HG03159 (cell line): ENCODE results near the gene ANXA2.
"Not testable (repeated sequence)": the region's sequence is repeated elsewhere in the genome, so short reads cannot be mapped to it uniquely, and the experiment has no call there.

Experiments used
- ATAC-seq: cut with Tn5 transposase; IDR thresholded peaks from one replicate; pipeline ENCODE4 v1.9.1; 2021; ENCODE audit warnings: mild to moderate bottlenecking, moderate library complexity; ENCODE audit not compliant: unreplicated experiment

The ANXA2 gene

GRCh38 chr15:60411774-60412425, 14.1 kb upstream of the ANXA2 start:
- no peak for ATAC-seq

GRCh38 chr15:60410350-60410749, 12.6 kb upstream of the ANXA2 start:
- not testable (repeated sequence) for ATAC-seq

DNA sequence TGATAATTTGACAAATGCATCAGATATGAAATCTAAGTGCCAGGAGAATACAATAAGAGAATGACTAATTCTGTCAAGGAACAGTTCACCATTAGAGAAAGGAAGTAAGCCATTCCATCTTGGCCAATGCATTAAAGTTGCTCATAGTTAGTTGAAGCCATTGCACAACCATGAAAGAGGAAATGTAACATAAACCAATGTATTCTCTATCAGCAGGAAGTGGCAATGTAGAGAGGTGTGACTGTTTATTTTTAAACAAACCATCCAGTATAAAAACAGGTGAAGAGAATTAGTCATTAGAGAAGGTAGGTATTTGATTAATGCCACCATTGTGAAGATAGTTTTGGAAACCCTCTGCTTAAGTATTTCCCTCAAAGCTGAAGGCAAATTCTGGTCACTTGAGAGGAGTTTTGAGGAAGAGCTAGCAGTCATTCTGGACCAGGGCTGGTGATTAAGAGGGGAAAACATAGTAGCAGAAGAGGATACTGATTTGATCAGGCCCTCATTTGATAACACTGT, 10.7 kb upstream of the ANXA2 start:
- ATAC-seq = peak; percentile 60

- no peak for ATAC-seq
Measured at GRCh38 chr15:60407415-60407805, 9.6 kb upstream of the ANXA2 start.

DNA sequence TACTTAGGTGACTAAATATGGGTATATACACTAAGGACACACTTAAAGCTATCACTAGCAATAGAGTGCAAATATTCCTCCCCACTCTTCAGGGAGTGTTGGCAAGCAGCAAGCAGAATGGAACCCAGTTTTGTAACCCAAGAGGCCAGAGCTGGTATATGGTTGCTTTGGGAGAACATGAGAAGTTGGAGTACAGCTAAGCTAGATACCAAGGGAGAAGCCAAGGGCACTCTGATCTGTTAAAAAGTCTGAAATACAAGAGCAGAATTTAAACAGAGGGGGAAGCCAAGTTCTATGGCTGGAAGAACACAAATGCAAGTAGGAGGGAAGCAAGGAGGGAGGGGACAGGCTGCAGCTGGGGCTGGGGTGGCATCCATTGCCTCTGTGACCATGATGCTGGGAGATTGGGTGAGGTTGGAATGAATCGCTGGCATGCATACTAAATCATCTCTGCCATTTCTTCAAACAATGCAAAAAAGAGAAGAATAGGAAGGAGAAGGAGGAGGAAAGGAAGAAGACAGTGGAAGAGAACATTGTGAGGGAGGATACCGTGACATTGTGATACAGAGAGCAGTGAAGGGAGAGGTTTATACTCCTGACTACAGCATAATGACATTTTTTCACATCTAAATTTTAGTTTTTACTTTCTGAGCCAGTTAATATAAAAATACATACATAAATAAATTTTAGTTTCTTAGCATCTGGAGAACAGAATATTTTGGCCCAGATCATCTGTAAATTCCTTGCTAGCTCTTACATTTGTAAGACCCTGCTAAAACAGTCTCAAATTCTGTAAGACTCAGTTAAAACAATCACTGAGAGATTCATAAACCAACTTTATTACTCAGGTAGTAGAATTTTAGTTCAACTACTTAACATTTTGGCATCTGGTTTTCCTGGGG, 9.0 kb upstream of the ANXA2 start:
- no peak for ATAC-seq

DNA sequence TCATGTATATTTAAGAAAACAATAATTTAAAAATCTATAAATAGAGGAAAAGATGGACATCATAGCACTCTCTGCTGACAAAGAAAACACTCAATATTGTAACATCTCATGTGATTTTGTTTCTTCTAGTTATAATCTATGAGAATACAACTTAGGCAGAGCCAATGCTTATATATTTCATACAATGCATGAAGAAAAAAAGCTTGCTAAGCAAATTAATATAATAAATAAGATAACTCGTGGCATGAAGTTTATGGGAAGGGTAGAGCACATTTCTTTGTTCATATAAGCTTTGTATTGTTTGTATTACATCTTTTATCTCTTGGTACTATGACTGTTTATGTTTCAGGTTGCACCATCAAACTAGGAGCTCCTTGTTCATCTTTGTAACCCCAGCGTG, 7.6 kb upstream of the ANXA2 start:
- ATAC-seq = no peak

GRCh38 chr15:60404351-60404750, 6.6 kb upstream of the ANXA2 start:
- ATAC-seq = not testable (repeated sequence)

DNA sequence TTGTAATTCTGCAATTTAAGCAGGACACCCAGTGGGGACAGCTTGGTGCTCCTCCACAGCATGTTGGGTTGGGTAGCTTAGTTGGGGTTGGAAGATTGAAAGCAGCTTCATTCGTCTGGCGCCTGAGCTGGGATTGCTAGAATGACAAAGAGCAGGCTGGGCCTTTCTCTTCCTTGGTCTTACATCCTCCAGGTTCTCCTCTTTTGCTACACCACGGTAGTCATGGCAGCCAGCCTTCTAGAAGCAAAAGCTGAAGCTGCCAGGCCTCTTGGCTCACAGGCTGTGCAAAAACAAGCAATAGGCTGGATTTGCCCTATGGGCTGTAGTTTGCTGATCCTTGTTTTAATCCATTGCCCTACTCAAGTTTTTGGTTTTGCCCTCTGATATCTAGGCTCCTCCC, 3.2 kb upstream of the ANXA2 start:
- ATAC-seq = no peak

DNA sequence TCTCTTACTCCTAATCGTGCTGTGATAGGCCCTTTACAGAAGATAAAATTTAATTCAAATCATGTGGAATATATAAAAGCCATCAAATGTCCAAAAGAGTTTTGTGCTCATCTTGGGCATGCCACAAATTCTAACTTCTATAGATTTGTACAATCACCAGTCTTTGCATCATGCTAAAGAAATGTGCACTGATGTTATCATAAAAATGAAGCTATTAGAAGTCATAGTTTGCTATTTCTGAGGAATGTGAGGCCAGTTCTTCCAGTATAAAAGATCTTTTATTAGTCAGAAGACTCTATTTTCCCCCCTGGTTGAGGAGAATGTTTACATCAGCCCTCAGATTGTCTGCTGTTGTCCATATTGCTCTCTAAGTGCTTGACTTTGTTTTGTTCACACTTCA, 2.1 kb upstream of the ANXA2 start:
- no peak for ATAC-seq

- no peak for ATAC-seq
Measured at GRCh38 chr15:60399246-60399915, 1.6 kb upstream of the ANXA2 start.

DNA sequence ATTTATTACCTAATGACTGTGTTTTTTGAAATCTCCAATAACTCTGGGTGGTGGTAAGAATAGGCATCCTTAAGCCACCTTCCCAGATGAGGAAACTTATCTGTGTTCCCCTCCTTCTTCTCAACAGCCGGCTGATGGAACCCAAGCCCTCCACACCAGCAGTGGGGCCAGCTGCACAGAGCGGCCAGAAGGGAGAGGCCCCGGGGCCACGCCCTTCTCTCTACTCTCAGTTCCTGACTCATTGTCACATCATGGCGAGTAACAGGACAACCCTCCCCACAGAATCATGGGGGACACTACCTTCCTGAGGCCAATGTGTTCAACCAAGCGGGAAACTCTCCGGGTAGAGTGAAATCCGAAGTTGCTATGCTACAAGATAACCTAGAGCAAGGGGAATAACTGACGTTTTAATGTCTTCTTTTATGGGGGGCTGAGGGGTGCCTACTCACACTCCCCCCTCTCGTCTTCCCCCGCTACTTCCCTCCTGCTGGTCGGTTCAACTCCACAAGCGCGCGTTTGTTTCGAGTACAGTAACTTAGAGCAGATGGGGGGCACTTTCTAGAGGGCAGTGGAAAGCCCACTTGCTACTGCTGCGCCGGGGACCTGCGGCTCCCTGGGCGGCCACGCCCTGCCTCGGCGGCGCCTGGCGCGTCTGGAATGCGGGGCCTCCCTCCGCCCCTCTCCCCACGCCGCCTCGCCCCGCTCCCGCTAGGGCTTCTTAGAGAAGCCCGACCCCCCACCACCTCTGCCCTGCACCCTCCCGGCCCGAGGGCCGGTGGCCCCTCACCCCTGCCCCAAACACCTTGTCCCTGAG, 621 bp downstream of the ANXA2 start:
- ATAC-seq = peak; percentile 77

DNA sequence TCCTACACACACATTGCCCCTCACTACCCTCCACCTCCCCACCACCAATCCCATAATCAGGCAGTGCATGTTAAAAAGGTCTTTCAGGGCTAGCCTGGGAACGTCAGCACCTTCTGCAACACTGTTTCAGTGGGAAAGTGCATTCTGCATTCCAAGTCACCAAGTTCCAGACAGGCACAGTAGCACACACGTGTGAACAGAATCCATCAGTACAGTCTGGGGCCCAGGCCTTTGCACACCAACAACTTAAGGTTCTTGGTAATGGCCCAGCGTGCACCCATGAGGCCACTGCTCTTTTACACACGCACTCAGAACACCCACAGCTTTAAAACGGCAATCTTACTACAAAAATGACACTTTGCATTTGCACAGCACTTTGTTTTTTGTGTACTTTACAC, 1.2 kb downstream of the ANXA2 start:
- ATAC-seq = no peak

DNA sequence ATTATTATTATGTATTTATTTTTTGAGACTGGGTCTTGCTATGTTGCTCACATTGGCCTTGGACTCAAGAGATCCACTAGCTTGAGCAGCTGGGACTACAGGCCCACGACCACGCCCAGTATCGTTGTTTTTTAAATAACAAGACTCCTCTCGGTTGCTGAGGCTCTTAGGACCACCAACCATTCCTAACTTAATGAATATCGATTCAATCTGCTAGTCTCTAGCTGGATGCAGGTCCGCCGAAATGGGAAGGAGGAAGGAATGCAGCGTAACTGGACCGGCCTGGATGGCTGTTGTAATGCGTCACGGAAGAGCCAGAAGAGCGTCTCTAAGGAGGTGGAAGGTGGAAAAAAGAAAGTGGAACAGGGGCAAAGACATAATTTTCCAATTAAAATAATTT, 1.7 kb downstream of the ANXA2 start:
- ATAC-seq = no peak

DNA sequence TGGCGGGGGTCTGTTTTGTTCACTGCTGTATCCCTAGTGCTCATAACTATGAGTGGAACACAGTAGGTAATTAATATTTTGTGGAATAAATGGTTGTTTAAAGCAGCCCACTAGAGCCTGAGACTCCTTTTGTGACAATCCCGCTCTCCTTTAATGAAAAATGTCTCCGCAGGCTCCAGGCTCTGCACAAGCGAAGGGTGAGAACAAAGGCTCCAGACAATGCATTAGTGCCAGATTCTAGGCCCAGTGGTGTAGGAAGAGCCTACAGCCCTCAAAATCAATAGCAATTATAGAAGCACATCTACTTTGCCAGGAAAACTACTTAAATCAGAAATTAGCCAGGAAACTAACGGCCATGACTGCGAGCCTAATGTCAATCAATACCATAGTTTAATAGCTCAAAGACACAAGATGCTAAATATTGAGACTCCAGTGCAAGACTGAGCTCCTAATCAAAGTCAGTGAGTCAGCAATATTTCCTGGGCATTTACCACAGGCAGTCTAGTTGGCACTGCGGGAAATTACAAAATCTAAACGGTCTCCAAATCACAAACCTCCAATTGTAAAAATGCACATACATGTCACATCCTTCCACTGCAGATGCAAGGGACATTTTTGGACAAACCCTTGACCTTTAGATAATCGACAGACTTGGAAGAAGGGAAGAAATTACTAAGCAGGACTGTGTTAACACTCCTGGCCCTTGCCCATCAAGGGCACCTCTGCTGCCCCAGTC, 2.3 kb downstream of the ANXA2 start:
- ATAC-seq = no peak

- no peak for ATAC-seq
Measured at GRCh38 chr15:60394689-60395097, 3.1 kb downstream of the ANXA2 start.

DNA sequence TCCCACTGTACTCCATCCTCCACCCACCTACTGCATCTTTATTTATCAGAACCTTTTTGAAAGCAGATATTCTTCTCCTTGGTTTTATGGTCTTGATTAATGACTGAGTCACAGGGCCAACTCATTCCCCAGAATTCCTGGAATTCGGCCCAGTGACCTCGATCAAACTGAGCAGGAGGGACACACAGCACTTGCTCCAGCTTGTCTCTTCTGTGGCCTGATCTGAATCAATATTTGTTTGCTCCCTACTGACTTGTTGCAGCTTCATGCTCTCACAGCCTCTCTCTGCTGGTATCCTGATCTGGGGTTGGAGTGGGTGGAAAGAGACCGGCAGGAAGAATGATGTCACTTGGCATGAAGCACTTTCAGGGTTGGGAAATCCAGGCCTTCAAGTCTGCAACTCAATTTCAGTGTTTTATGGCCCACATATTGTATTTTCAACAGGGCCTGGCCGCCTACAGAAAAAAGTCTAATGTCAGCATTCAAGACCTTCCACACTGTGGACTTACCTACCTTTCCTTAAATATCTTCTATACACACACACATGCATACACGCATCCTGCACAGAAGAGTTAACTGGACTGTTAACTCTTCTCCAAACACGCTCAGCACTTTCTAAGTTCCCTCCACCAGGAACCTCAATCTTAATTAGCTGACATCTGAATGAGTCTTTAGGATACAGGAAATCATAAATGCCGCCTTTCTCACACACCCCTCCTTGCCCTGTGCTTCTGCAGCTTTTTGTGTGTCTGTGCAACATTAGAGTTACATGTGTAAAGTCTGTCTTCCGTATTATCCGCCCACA, 4.6 kb downstream of the ANXA2 start:
- ATAC-seq = no peak

DNA sequence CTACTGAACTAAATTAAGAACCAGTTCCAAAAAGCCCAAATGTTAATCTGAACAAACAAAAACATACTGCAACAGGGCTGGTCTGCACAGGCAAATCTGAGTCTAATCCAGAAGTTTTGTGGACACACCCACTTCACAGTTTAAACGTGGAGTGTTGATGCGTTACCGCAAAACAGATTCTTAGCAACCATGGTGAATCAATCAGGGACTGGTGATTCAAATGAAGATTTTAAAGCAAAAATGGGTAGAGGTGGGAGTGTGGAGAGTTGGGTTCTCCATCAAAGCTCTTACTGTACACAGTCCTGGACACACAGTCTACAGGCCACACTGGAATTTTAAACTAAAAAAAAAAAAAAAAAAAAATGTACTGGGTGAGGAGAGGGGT, 5.2 kb downstream of the ANXA2 start:
- no peak for ATAC-seq

DNA sequence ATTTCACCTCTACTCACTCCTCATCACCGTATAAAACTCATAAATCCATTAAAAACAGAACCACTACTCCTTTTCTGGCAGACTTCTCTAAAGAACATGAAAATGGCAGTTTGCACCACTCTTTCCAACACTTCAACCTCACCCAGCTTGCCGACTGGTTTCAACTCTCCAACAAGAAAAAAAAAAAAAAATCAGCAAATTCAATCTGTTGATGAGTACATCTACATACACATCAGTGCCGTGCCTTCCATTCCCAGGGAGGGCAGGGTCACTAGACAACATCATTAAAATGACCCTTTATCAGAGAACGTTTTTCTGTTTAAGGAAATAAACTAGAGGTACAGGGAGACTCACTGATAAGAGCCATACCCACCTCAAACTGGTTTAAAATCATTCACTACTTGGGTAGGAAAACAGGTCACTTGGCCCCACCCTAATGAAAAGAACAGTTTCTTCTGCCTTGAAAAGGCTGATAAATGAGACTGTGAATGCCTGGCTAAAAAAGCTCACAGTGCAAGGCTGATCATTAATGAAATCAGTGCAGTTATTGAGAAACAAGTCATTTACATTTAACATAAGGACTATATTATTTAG, 6.0 kb downstream of the ANXA2 start:
- ATAC-seq = no peak
